OCI-LY1 (cell line): ENCODE results near the gene DHRS7B.

Experiments used
- EZH2 ChIP-seq: fragments of 200-600 bp; sonication (generic), shearing (Covaris generic); IDR thresholded peaks from 2 replicates; pipeline ENCODE4 v1.8.0; 2017; ENCODE audit warnings: borderline replicate concordance, mixed run types, mild to moderate bottlenecking, antibody characterized with exemption, low read length, moderate library complexity, mixed read lengths
- TF ChIP-seq, protein P1 (sequence below): fragments of 200-600 bp; sonication (generic), shearing (Covaris generic); IDR thresholded peaks from 2 replicates; pipeline ENCODE4 v1.5.1; 2017; ENCODE audit warnings: mild to moderate bottlenecking, antibody characterized with exemption, low read length, moderate library complexity, mixed read lengths

DNA sequence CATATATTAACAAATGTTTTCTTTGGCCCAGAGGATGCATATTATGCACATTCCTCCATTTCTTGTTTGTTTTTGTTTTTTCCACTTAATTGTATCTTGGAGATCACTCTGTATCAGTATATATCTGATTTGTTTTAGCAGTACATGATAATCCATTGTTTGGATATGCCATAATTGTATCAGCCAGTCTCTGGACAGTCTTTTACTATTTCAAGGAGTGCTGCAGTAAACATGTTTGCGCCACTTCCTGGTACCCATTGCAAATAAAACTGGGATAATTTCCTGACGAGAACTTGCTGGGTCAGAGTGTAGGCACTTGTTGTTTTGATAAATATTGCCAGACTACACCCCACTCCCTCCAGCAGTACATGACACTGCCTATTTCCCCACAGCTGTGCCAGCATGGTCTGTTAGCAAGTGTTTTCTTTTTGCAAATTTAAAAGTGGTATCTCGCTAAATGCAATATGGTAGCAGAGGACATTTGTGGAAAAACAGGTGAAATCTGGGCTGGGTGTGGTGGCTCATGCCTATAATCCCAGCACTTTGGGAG, 92.1 kb downstream of the DHRS7B start:
- no peak for TF ChIP-seq EZH2
- TF ChIP-seq, protein P1, sequence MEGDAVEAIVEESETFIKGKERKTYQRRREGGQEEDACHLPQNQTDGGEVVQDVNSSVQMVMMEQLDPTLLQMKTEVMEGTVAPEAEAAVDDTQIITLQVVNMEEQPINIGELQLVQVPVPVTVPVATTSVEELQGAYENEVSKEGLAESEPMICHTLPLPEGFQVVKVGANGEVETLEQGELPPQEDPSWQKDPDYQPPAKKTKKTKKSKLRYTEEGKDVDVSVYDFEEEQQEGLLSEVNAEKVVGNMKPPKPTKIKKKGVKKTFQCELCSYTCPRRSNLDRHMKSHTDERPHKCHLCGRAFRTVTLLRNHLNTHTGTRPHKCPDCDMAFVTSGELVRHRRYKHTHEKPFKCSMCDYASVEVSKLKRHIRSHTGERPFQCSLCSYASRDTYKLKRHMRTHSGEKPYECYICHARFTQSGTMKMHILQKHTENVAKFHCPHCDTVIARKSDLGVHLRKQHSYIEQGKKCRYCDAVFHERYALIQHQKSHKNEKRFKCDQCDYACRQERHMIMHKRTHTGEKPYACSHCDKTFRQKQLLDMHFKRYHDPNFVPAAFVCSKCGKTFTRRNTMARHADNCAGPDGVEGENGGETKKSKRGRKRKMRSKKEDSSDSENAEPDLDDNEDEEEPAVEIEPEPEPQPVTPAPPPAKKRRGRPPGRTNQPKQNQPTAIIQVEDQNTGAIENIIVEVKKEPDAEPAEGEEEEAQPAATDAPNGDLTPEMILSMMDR = no peak
